Activated CD4-positive, alpha-beta T cell treated with anti-CD3 and anti-CD28 coated beads, Interleukin-2, Interleukin-4, amounts not matched to agents 100 ng/mL and 50 ng/mL, durations not matched to agents 16 hours and 8 hours (primary cell): ENCODE measurements around the gene PHRF1.

Experiments used
- DNase-seq: peaks from one replicate; pipeline ENCODE4 v3.0.0-alpha.2; 2020; ENCODE audit warnings: low spot score

The PHRF1 gene

GRCh38 chr11:616320-617198 lies 40.3 kb downstream of the PHRF1 start:
- DNase-seq, result no peak

- DNase-seq, result no peak
Observed at GRCh38 chr11:617199-617911, 41.1 kb downstream of the PHRF1 start.

GRCh38 chr11:617912-618682 lies 41.8 kb downstream of the PHRF1 start:
- DNase-seq, result no peak

- no peak for DNase-seq
Observed at GRCh38 chr11:618856-619627, 42.8 kb downstream of the PHRF1 start.

- DNase-seq, result no peak
Observed at GRCh38 chr11:619628-620050, 43.4 kb downstream of the PHRF1 start.

- no peak for DNase-seq
Observed at GRCh38 chr11:620201-620600, 43.9 kb downstream of the PHRF1 start.

- DNase-seq, result no peak
Observed at GRCh38 chr11:620935-621814, 44.9 kb downstream of the PHRF1 start.

GRCh38 chr11:621838-622237 lies 45.6 kb downstream of the PHRF1 start:
- DNase-seq, result no peak

GRCh38 chr11:623349-623869 lies 47.1 kb downstream of the PHRF1 start:
- no peak for DNase-seq

- no peak for DNase-seq
Observed at GRCh38 chr11:623999-624704, 47.9 kb downstream of the PHRF1 start.

- DNase-seq, result no peak
Observed at GRCh38 chr11:624705-625635, 48.7 kb downstream of the PHRF1 start, which contains the start of gene CDHR5. Gene CDHR5, minus strand, starts transcription at chr11:624955. Its CDS starts 53 bp downstream, at chr11:624902.

- DNase-seq, result no peak
Observed at GRCh38 chr11:625636-626268, 49.5 kb downstream of the PHRF1 start.

- no peak for DNase-seq
Observed at GRCh38 chr11:626475-627307, 50.4 kb downstream of the PHRF1 start, which contains the start of gene SCT. Gene SCT, minus strand, starts transcription at chr11:627181. Its CDS starts 38 bp downstream, at chr11:627143.

GRCh38 chr11:627308-627576 lies 51.0 kb downstream of the PHRF1 start:
- DNase-seq, result no peak

GRCh38 chr11:628056-628455 lies 51.8 kb downstream of the PHRF1 start:
- DNase-seq, result no peak

- no peak for DNase-seq
Observed at GRCh38 chr11:629237-629583, 52.9 kb downstream of the PHRF1 start.

- no peak for DNase-seq
Observed at GRCh38 chr11:630871-631270, 54.6 kb downstream of the PHRF1 start.
